HG03045 (cell line): Measurements from ENCODE around the gene SLC5A10.
"Not testable (repeated sequence)": the region's sequence is repeated elsewhere in the genome, so short reads cannot be mapped to it uniquely, and the experiment has no call there.

Source experiments
- ATAC-seq: cut with Tn5 transposase; IDR thresholded peaks from one replicate; pipeline ENCODE4 v1.9.1; 2021; ENCODE audit warnings: mild to moderate bottlenecking, moderate library complexity; ENCODE audit not compliant: unreplicated experiment

Gene SLC5A10

DNA sequence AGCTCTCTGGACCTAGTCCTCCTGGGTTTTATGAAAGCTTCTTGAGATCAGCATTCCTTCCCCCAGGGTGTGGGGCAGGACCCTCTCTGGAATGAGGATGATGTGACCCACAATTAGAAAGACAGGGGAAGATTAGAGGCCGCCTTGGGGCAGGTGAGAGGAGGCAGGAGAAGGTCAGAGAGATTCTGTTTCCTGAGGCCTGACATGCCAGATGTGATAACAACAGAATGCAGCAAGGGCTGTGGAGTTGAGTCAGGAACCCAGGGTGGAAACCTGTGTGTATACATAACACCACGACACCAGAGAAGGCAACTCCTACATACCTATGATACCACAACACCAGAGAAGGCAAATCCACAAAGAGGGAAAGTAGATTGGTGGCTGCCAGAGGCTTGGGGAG lies 5.4 kb upstream of the SLC5A10 start:
- ATAC-seq, result no peak

DNA sequence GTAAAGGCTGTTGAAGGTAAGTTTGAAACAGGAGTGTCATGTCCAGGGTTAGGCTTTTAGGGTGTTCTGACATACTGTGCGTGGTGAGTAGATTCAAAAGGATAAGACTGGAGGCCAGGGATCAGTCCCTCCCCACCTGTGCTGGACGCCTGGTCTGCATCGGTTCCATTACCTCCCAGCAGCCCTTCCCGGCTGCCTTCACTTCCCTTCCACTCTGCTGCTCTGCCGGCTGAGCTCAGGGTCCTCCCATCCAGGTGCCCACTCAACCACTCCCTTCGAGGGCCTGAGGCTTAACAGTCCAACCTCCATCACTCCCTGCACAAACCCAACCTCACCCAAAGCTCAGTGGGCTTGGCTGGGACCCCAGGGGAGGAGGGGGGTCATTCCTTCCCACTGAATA lies 4.1 kb upstream of the SLC5A10 start:
- ATAC-seq, result no peak

DNA sequence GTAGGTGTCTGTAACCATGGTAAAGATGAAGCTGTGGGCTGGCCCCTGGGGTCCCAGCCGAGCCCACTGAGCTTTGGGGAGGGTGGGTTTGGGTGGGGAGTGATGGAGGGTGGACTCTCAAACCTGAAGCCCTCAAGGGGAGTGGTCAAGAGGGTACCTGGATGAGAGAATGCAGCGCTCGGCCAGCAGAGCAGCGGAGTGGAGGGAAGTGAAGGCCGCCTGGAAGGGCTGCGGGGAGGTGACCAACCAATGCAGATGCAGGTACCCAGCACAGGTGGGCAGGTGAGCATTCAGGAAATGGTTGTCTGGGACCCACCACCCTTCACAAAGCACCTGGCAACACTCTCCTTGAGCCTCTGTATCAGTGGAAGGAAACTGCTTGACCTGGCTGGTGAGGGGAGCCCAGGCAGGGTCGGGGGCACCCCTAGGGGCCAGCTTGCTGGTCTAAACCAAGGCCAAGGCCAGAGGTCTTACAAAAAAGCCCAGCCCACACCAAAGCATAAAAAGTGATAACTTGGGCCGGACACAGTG lies 3.4 kb upstream of the SLC5A10 start:
- no peak for ATAC-seq

DNA sequence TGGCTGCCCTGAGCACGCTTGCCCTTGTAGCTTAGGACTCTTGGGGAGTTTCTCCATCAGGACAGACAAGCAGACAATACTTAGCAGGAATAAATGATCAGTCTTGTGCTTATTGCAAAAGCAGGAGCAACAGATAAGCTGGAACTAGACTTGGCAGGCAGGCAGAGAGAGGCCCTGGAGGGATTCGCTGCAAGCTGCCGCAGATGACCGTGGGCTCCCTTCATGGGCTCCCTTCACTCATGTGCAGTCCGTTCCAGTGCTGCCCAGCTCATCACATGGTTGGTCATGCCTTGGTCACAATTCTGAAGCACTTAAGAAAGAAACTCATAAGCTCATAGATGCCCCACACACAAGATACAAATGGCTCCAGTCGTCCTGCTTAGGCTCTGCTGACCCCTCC lies 2.4 kb upstream of the SLC5A10 start:
- ATAC-seq, result no peak

DNA sequence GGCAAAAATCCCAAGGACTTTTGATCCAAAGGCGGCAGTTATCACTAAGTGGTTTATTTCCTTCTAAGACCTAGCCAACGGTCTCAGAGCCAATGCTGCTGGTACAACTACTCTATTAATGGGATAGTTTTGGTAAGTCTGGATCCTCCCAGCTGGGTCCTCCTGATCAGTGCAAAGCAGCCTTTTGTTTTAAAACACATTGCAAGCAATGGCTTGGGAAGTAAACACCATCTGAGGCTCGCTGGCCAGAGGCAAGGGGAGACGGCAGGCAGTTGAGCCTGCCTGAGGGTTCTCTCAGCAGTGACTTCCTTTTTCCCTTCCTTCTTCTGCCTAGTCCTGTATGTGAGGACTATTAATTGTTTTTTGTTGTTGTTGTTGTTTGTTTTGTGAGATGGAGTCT lies 1.6 kb upstream of the SLC5A10 start:
- ATAC-seq, result no peak

DNA sequence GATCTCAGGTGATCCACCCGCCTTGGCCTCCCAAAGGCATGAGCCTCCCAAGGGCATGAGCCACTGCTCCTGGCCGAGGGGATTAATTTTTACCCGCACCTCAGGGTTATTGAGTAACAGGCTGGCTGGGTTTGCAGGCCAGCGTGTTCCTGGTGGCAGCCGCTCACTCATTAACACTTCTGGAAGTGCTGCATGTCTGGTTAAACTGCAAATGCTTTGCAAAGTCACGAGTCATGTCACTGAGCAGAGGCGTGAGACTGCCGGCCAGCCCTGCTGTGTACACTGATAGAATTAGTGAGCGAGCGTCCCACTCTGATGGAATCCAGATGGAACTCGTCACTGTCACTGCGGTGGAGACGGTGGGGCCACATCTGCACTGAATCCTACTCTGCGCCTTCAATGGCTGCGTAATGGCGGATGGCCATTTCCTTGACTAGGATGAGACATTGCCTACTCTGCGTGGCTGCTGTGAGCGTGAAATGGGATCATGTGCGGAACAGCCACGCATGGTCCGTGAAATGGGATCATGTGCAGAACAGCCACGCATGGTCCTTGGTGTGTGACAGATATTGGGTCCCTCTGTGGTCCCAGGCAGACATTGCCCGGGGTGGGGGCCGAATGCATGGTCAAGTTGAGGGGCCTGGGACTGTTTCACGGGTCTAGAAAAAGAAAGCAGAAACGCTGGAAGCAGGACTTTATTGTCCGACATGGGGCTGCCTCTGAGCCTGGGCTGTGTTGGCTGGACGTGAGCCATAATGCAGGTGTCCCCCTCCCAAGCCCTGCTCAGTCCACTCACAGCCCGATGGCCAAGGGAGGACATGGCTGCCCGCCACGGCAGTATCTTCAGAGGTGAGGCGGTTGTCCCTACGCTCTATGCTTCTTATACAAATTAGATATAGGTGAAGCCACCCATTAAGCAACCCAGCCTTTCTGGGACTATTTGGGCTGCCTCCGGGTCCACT lies 740 bp upstream of the SLC5A10 start:
- no peak for ATAC-seq

DNA sequence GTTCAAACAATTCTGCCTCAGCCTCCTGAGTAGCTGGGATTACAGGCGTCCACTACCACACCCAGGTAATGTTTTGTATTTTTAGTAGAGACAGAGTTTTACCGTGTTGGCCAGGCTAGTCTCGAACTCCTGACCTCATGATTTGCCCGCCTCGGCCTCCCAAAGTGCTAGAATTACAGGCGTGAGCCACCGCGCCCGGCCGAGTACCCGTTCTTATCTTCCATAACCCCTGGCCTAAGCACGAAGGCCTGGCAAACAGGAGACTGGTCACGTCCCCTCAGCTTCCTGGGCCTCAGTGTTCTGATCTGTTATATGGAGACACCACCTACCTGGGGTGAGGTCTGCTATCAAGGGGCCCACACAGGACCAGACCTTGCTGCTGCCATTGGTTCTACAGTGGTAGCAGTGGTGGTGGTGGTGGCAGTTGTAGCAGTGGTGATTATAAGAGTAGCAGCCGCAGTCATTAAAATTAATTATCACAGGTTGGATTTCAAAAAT lies 1.3 kb downstream of the SLC5A10 start:
- ATAC-seq, result no peak

DNA sequence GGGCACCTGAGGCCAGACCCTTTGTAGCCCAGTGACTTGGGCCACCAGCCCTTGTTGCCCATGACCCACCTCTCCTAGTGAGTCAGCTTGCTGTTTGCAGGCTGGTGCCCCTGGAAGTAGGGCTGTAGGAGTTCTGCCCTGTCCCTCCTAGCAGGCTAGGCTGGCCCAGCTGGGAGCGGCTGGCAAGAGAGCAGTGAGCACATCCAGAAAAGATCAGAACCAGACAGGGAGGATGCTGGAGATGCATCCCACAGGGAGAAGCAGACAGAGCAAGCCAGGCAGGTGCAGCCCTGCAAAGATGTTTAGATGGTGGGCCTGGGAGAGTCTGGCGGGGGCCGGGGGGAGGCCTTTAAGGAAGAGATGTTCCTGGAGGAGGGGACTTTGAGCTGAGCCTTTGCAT lies 2.4 kb downstream of the SLC5A10 start:
- ATAC-seq, result no peak

DNA sequence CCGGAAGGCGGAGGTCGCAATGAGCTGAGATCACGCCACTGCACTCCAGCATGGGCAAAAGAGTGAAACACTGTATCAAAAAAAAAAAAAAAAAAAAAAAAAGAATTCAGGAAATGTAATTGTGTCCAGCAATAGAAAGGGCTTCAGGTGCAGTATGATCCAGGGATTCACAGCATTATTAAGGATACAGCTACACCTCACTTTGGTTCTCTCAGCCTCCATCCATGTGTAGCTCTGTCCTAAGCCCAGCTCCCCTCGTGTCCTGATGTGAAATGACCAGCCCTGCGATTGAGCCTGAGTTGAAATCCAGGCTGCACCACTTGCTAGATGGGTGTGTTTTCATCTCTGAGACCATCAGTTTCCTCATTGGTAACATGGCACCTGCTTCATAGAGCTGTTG lies 3.0 kb downstream of the SLC5A10 start:
- ATAC-seq, result no peak

DNA sequence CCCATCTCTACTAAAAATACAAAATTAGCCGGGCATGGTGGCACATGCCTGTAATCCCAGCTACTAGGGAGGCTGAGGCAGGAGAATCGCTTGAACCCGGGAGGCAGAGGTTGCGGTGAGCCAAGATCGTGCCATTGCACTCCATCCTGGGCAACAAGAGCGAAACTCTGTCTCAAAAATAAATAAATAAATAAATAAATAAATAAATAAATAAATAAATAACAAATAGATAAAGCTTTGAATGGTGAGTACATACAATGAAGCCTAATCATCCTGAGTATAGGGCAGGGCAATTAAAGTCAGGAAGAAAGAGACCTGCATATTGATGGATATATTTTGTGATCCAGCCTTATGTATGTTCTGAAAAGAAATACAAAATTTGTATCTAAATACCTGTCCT lies 4.1 kb downstream of the SLC5A10 start:
- ATAC-seq, result not testable (repeated sequence)

DNA sequence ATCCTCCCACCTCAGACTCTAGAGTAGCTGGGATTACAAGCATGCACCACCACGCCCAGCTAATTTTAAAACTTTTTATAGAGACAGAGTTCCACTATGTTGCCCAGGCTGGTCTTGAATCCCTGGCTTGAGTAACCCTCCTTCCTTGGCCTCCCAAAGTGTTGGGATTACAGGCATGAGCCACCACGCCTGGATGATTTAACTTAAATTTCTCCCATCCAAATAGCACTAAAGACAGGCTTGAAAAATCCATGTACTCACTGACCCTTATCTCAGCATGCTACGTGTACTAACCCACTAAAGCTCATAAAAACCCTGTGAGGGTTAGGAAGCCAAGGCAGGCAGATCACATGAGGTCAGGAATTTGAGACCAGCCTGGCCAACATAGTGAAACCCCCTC lies 4.6 kb downstream of the SLC5A10 start:
- ATAC-seq, result no peak

DNA sequence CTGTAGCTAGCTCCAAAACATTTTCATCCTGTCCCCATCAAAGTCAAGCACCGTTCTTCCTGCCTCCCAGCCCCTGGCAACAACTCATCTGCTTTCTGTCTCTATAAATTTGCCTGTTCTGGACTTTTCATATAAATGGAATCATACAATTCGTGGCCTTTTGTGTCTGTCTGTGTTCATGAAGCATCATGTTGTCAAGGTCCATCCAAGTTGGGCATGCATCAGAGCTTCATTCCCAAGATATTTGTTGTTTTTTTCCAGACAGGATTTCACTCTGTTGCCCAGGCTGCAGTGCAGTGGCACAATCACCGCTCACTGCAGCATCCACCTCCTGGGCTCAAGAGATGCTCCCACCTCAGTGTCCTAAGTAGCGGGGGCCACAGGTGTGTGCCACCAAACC lies 5.9 kb downstream of the SLC5A10 start:
- ATAC-seq, result no peak

DNA sequence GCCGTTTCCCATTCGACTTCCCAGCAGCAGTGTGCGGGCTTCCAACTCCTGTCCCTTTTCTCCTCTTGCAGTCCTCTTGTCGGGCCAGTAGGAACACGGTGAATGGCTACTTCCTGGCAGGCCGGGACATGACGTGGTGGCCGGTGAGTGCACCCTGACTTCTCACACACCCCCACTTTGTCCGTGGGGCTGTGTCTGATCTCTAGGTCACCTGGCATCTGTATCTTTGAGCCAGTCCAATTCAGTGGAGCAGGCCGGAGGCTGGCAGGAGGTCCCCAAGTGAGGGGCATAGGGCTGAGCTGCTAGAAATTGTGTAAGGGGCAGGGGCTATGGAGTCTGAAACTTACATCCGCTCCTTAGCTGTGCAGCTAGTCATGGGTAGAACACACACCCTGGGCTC lies 6.6 kb downstream of the SLC5A10 start:
- ATAC-seq, result no peak

DNA sequence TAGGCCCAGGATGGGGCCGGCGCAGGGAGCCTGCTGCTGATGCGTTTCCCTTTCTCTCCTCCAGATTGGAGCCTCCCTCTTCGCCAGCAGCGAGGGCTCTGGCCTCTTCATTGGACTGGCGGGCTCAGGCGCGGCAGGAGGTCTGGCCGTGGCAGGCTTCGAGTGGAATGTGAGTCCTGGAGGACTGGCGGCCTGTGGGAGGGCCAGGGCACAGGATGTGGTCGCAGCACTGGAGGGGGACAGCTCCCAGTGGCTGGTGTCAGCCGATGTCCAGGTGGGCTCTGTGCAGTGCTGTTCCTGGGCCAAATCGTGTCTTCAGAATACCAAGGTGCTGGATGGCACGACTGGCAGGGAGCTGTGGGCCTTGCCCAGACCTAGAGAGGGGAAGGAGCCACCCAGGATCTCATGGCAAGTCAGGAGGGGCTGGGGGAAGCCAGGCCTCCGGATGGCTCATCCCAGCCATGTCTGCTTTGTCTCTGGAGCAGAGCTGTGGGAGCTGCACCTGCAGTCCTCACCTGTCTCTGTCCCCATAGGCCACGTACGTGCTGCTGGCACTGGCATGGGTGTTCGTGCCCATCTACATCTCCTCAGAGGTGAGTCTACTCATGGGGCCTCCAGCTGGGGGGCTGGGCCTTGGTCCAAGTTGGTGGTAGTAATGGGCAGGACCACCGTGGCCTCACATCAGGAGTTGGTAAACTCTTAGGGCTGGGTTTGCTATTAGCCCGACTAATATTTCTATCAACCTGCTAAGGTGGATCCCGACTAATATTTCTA lies 7.3 kb downstream of the SLC5A10 start:
- no peak for ATAC-seq

DNA sequence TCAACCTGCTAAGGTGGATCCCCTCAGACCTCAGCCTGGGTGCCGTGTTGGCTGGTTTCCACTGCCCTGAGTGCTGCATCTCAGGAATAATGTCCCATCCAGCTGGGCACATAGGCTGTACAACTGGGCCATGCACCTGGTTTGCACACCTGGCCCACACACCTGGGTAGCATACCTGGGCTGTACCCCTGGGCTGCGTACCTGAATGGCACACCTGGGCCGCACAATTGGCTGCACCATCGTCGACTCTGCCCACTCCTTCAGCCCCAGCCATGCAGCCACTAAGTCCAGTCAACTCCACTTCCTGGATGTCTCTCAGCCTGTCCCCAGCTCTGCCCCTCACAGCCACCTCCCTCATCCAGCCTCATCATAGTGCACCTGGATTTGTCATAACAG lies 7.9 kb downstream of the SLC5A10 start:
- no peak for ATAC-seq

DNA sequence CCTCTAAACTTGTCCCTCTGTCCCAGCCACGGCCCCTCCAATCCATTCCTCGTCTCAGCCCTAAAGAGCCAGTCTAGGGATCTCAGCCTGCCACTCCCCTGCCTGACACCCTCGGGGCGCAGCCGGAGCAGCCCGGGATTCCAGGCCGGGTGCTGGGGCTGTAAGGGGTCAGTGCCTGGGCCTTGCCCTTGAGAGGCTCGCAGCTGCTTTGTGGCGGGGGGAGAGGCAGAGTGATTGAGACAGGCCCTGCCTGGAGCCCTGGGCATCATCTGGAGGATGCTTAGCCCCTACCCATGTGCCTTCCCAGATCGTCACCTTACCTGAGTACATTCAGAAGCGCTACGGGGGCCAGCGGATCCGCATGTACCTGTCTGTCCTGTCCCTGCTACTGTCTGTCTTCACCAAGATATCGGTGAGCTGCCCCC lies 8.3 kb downstream of the SLC5A10 start:
- ATAC-seq, result no peak

DNA sequence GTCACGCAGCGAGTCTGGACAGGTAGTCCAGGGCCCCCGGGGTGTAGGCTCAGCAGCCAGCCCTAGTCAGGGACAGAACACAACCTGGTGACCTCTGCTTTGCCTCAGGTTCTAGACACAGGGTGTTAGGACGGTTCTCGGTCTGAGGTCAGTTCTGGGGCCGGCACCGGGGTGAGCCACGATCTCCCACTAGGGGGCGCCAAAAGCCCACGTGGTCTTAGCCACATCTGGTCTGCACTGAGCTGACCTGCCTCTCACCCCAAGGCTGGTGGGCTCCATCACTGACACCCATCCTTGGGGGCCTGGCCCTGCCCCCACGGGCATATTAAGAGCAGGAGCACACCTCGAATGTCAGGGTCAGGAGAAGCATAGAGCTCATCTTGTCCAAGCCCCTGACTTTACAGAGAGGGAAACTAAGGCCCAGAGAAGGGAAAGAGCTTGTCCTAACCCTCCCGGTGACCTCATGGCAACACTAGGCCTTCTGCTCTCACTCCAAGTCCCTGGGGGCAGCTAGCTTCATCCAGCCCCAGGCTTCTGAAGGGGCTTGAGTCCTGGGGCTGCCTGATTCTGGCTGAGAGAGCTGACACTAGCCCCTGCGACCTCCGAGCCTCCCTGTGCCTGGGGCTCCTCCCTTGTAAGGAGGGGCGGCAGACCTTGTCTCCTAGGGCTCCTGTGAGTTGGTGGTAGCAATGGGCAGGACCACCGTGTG lies 9.0 kb downstream of the SLC5A10 start:
- peak; percentile 78 for ATAC-seq

DNA sequence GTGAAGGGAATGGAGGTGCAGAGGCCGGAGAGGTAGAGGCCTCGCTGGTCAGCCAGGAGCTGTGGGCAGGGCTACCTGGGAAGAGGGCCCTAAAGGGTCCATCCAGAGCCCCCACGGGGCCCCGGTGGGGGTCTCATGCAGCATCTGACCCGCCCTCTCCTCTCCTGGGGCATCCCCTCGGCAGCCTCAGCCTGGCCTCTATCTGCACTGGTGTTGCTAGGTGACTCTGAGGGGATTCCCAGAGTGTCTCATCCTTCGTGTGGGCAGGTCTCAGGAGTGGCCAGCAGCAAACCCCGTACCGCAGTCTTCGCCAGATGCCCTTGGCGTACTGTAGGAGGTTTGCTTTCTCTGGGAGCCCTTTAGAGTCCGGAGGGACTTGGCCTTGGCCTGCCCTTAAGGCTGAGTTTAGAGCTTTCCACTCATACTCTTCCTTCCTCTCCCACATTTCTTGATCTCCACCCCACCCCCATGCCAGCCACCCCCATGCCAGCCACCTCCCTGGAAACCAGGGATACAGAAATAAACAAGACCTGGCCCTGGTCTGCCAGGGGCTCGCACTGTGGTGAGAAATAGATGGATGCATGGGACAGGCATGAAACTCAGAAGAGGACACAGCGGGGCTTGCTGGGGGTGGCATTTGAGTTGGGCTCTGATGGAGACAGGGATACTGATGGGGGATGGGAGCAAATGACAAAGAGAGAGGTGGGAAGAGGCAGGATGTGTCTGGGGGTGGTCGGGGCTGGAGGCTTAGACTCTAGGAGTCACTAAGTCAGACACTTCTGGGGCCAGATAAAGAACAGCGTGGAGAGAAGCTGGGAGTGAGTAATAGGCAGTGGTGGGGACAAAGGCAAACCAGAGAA lies 9.9 kb downstream of the SLC5A10 start:
- ATAC-seq, result no peak

DNA sequence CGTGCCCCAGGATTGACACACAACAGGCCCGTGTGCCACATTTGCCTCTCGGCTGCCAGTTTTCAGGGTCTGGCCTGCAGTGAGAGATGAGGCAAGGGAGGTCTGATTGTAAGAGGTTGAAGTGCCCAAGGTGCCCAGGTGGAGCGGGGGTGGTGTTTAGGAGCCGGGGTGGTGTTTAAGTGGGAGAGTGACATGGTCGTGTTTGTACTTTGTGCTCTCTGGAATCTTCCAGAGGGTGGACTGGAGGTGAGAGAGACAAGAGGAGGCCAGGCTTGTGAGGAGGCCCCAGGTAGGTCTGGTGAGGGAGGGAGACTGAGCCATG lies 10.5 kb downstream of the SLC5A10 start:
- no peak for ATAC-seq
